Transverse colon (tissue), 4 donors: ENCODE measurements around the gene HORMAD2. TPM values are rescaled to one million over a fixed set of nuclear protein-coding genes. Genes with fewer than 3 reads are reported as not detected.

Source experiments
- DNase-seq: peaks from one replicate; pipeline ENCODE4 v3.0.0-alpha.2; 2019
- H3K27ac ChIP-seq, 4 donors: fragments of 200-600 bp; sonication (generic); 2 replicates each; pipeline ENCODE4 v1.5.1; 2016 to 2018; ENCODE audit warnings: inconsistent platforms in 4 of 4
- H3K27me3 ChIP-seq: fragments of 200-600 bp; sonication (generic); 2 replicates; pipeline ENCODE4 v1.5.1; 2017; ENCODE audit warnings: inconsistent platforms
- H3K36me3 ChIP-seq, 4 donors: fragments of 200-600 bp; sonication (generic); 2 replicates each; pipeline ENCODE4 v1.5.1; 2017 to 2019; ENCODE audit warnings: inconsistent platforms in 4 of 4
- H3K4me1 ChIP-seq, 4 donors: fragments of 200-600 bp; sonication (generic); 2 replicates each; pipeline ENCODE4 v1.5.1; 2017 to 2020; ENCODE audit warnings: inconsistent platforms in 4 of 4
- H3K4me3 ChIP-seq, 4 donors: fragments of 200-600 bp; sonication (generic); 1 replicate in 1 of 4; 2 replicates in 3 of 4; pipeline versions ENCODE4 v1.5.1 to v1.6.1; 2017 to 2019; ENCODE audit warnings: inconsistent platforms in 4 of 4
- H3K9me3 ChIP-seq, 2 donors: fragments of 200-600 bp; sonication (generic); 2 replicates each; pipeline ENCODE4 v1.5.1; 2017 to 2019; ENCODE audit warnings: inconsistent platforms in 2 of 2
- CTCF ChIP-seq, 5 experiments: fragments of 200-600 bp in 3 of 5; fragments of 450-650 bp in 2 of 5; sonication (generic) in 3 of 5; IDR thresholded peaks; 1 replicate in 2 of 5; 2 replicates in 3 of 5; pipeline ENCODE4 v1.5.1; 2016 to 2017; ENCODE audit warnings: antibody characterized with exemption in 5 of 5, inconsistent platforms in 3 of 5, mild to moderate bottlenecking in 2 of 5, moderate library complexity in 1 of 5
- EP300 ChIP-seq: sonication (generic); formaldehyde crosslinking; IDR thresholded peaks from one replicate; pipeline ENCODE4 v1.6.1; 2017; ENCODE audit warnings: antibody characterized with exemption, low read depth
- POLR2A ChIP-seq: fragments of 450-650 bp; IDR thresholded peaks from one replicate; pipeline ENCODE4 v1.6.1; 2016; ENCODE audit warnings: antibody characterized with exemption, mild to moderate bottlenecking, moderate library complexity
- POLR2AphosphoS5 ChIP-seq, 3 donors: sonication (generic); formaldehyde crosslinking; IDR thresholded peaks; one replicate each; pipeline ENCODE4 v1.6.1; 2016; ENCODE audit warnings: antibody characterized with exemption in 3 of 3
- WGBS, 2 donors: methylation state at CpG; one replicate each; pipeline ENCODE4 v1.1.5; 2018; ENCODE audit warnings: low coverage in 1 of 2; 5-methylcytosine and 5-hydroxymethylcytosine counted together
- in situ Hi-C, 4 donors: fragments of 200-750 bp; cut with MboI; loops; one replicate each; pipeline versions ENCODE4 v1.15.0 to v1.15.1; 2017; ENCODE audit warnings: low sequenced_read_pairs in 3 of 4, low pct_ligation_motif_present in 1 of 4, low pct_unique_long_range_greater_than_20kb in 1 of 4
- intact Hi-C: fragments of 100-400 bp; cut with DNase I; formaldehyde crosslinking; loops from one replicate; pipeline ENCODE4 v1.15.1; 2023; ENCODE audit warnings: low total_unique reads
- total RNA-seq, 4 donors: library from RNA; depleted of rRNA; stranded (reverse); fragments of >200 nt; gene quantifications; one replicate each; pipeline ENCODE4 v1.1.0, GENCODE V29; 2016

HORMAD2 gene
- total RNA-seq, 4 donors from 2014 or later, result not detected

- no peak overlapping the region for H3K4me3 ChIP-seq
- no peaks in the 10 kb centered on the region for H3K4me1 ChIP-seq
- intact Hi-C loops, result no loop called here
- peaks cover 11% of the 10 kb centered on the region for H3K27me3 ChIP-seq
- H3K36me3 ChIP-seq, result no peaks in the 10 kb centered on the region
- 79% methylated on average over 10 of the region's 10 CpGs; no CpG with 5 or more reads in 1 of the 2 donors for WGBS, 2 donors
- no peak for DNase-seq
- H3K27ac ChIP-seq, result no peak overlapping the region
- in situ Hi-C loops, result no loop called here
- H3K9me3 ChIP-seq, result no peaks in the 10 kb centered on the region
- TF ChIP-seq POLR2AphosphoS5 (IDR thresholded peaks at IDR 0.05) (no peak), EP300 (no peak), CTCF (IDR thresholded peaks at IDR 0.05) (no peak), POLR2A (no peak)
Measured at GRCh38 chr22:30216710-30217109, 136.4 kb downstream of the HORMAD2 start.

GRCh38 chr22:30217698-30218560, 137.7 kb downstream of the HORMAD2 start:
- Histone ChIP-seq H3K9me3 (no peaks in the 10 kb centered on the region), H3K4me1 (no peaks in the 10 kb centered on the region), H3K27ac (no peak overlapping the region), H3K36me3 (no peaks in the 10 kb centered on the region), H3K27me3 (peaks cover 11% of the 10 kb centered on the region), H3K4me3 (no peak overlapping the region)
- 78 to 100% methylated on average over 1 to 23 of the region's 23 CpGs for WGBS, 2 donors
- DNase-seq, result no peak
- TF ChIP-seq CTCF (IDR thresholded peaks at IDR 0.05) (no peak), EP300 (no peak), POLR2AphosphoS5 (IDR thresholded peaks at IDR 0.05) (no peak), POLR2A (no peak)
- intact Hi-C loops, result no loop called here
- in situ Hi-C loops, result no loop called here

GRCh38 chr22:30219049-30219654, 138.9 kb downstream of the HORMAD2 start:
- H3K27ac ChIP-seq, result no peak overlapping the region
- H3K4me3 ChIP-seq, result no peak overlapping the region
- no peak for TF ChIP-seq EP300
- TF ChIP-seq POLR2A, result no peak
- TF ChIP-seq POLR2AphosphoS5 (IDR thresholded peaks at IDR 0.05), result no peak
- TF ChIP-seq CTCF (IDR thresholded peaks at IDR 0.05), result no peak
- no peaks in the 10 kb centered on the region for H3K36me3 ChIP-seq
- no peaks in the 10 kb centered on the region for H3K9me3 ChIP-seq
- no peak for DNase-seq
- peaks cover 11% of the 10 kb centered on the region for H3K27me3 ChIP-seq
- in situ Hi-C loops, result no loop called here
- WGBS, 2 donors, result 70 to 71% methylated on average over 7 to 8 of the region's 8 CpGs
- H3K4me1 ChIP-seq, result no peaks in the 10 kb centered on the region
- intact Hi-C loops, result no loop called here

GRCh38 chr22:30219668-30220278, 139.5 kb downstream of the HORMAD2 start:
- intact Hi-C loops (no loop called here), in situ Hi-C loops (no loop called here)
- Histone ChIP-seq H3K27me3 (peaks cover 11% of the 10 kb centered on the region), H3K4me3 (no peak overlapping the region), H3K27ac (no peak overlapping the region), H3K9me3 (no peaks in the 10 kb centered on the region), H3K4me1 (no peaks in the 10 kb centered on the region), H3K36me3 (no peaks in the 10 kb centered on the region)
- no peak for TF ChIP-seq CTCF (IDR thresholded peaks at IDR 0.05)
- no peak for TF ChIP-seq POLR2A
- TF ChIP-seq EP300, result no peak
- no peak for TF ChIP-seq POLR2AphosphoS5 (IDR thresholded peaks at IDR 0.05)
- no peak for DNase-seq
